Activated CD8-positive, alpha-beta memory T cell treated with anti-CD3 and anti-CD28 coated beads for 48 hours (primary cell): ENCODE results near the gene KDM3A.

Experiments used
- DNase-seq, 3 experiments: peaks; one replicate each; pipeline ENCODE4 v3.0.0-alpha.2; 2020; ENCODE audit warnings: low read depth in 2 of 3, low spot score in 2 of 3

KDM3A gene

GRCh38 chr2:86430368-86430767 is 10.8 kb upstream of the KDM3A start:
- no peak for DNase-seq

GRCh38 chr2:86433137-86433536 is 8.0 kb upstream of the KDM3A start:
- DNase-seq, result no peak

- DNase-seq, result no peak
Observed at GRCh38 chr2:86434290-86434689, 6.9 kb upstream of the KDM3A start.

GRCh38 chr2:86435531-86435930 is 5.6 kb upstream of the KDM3A start:
- no peak for DNase-seq

GRCh38 chr2:86436328-86436727 is 4.8 kb upstream of the KDM3A start:
- DNase-seq, result no peak

GRCh38 chr2:86439879-86440630 is 1.1 kb upstream of the KDM3A start:
- DNase-seq, result no peak

GRCh38 chr2:86441392-86441881 is 266 bp downstream of the KDM3A start:
- peak in 1 of 3 experiments; percentile 17 for DNase-seq

- DNase-seq, result peak; percentile 23 to 29 (median 27)
Observed at GRCh38 chr2:86441882-86442641, 891 bp downstream of the KDM3A start.

GRCh38 chr2:86442642-86443005 is 1.5 kb downstream of the KDM3A start:
- DNase-seq, result peak in 2 of 3 experiments; percentile 46 to 59

GRCh38 chr2:86443631-86444350 is 2.6 kb downstream of the KDM3A start:
- DNase-seq, result no peak

GRCh38 chr2:86445436-86445835 is 4.3 kb downstream of the KDM3A start:
- no peak for DNase-seq

- no peak for DNase-seq
Observed at GRCh38 chr2:86446060-86446459, 4.9 kb downstream of the KDM3A start.

GRCh38 chr2:86453836-86454235 is 12.7 kb downstream of the KDM3A start:
- no peak for DNase-seq

- no peak for DNase-seq
Observed at GRCh38 chr2:86454238-86454637, 13.1 kb downstream of the KDM3A start.

GRCh38 chr2:86455181-86455580 is 14.0 kb downstream of the KDM3A start:
- no peak for DNase-seq

- no peak for DNase-seq
Observed at GRCh38 chr2:86461042-86461743, 20.0 kb downstream of the KDM3A start.

GRCh38 chr2:86464652-86465051 is 23.5 kb downstream of the KDM3A start:
- no peak for DNase-seq

GRCh38 chr2:86466306-86466705 is 25.1 kb downstream of the KDM3A start:
- DNase-seq, result no peak

GRCh38 chr2:86468162-86469033 is 27.2 kb downstream of the KDM3A start:
- no peak for DNase-seq

GRCh38 chr2:86470890-86471289 is 29.7 kb downstream of the KDM3A start:
- no peak for DNase-seq
